ENCODE data around the gene GDF7. TPM values are rescaled to one million over a fixed set of nuclear protein-coding genes. Genes with fewer than 3 reads are reported as not detected.
"Not testable (repeated sequence)": the region's sequence is repeated elsewhere in the genome, so short reads cannot be mapped to it uniquely, and the experiment has no call there.

Gene GDF7
- total RNA-seq, 1 donor = 0.31 TPM

GRCh38 chr2:20704886-20705285 is 37.9 kb downstream of the GDF7 start:
- Histone ChIP-seq H3K27me3 (ENCODE audit: insufficient read depth, low read length) (no peaks in the 10 kb centered on the region), H3K4me3 (ENCODE audit: low read length) (no peak overlapping the region), H3K4me1 (ENCODE audit: insufficient read depth, low read length) (peaks cover 2% of the 10 kb centered on the region), H3K9me3 (ENCODE audit: low read depth, low read length) (no peaks in the 10 kb centered on the region)

- no peaks in the 10 kb centered on the region for H3K27me3 ChIP-seq (ENCODE audit: insufficient read depth, low read length)
- H3K9me3 ChIP-seq (ENCODE audit: low read depth, low read length) = no peaks in the 10 kb centered on the region
- H3K4me1 ChIP-seq (ENCODE audit: insufficient read depth, low read length) = no peaks in the 10 kb centered on the region
- no peak overlapping the region for H3K4me3 ChIP-seq (ENCODE audit: low read length)
Observed at GRCh38 chr2:20706217-20706616, 39.3 kb downstream of the GDF7 start.

GRCh38 chr2:20706786-20707185 is 39.8 kb downstream of the GDF7 start:
- Histone ChIP-seq H3K4me3 (ENCODE audit: low read length) (no peak overlapping the region), H3K9me3 (ENCODE audit: low read depth, low read length) (no peaks in the 10 kb centered on the region), H3K27me3 (ENCODE audit: insufficient read depth, low read length) (no peaks in the 10 kb centered on the region), H3K4me1 (ENCODE audit: insufficient read depth, low read length) (no peaks in the 10 kb centered on the region)

- Histone ChIP-seq H3K27me3 (ENCODE audit: insufficient read depth, low read length) (no peaks in the 10 kb centered on the region), H3K4me1 (ENCODE audit: insufficient read depth, low read length) (no peaks in the 10 kb centered on the region), H3K9me3 (ENCODE audit: low read depth, low read length) (no peaks in the 10 kb centered on the region), H3K4me3 (ENCODE audit: low read length) (no peak overlapping the region)
Observed at GRCh38 chr2:20707601-20708000, 40.7 kb downstream of the GDF7 start.

- H3K4me3 ChIP-seq (ENCODE audit: low read length); H3K27me3 ChIP-seq (ENCODE audit: insufficient read depth, low read length); H3K4me1 ChIP-seq (ENCODE audit: insufficient read depth, low read length); H3K9me3 ChIP-seq (ENCODE audit: low read depth, low read length): not testable (repeated sequence)
Observed at GRCh38 chr2:20711641-20712040, 44.7 kb downstream of the GDF7 start.

- not testable (repeated sequence) for H3K4me3 ChIP-seq (ENCODE audit: low read length); H3K9me3 ChIP-seq (ENCODE audit: low read depth, low read length); H3K4me1 ChIP-seq (ENCODE audit: insufficient read depth, low read length); H3K27me3 ChIP-seq (ENCODE audit: insufficient read depth, low read length)
Observed at GRCh38 chr2:20713585-20713984, 46.6 kb downstream of the GDF7 start.

GRCh38 chr2:20714412-20714811 is 47.5 kb downstream of the GDF7 start:
- H3K9me3 ChIP-seq (ENCODE audit: low read depth, low read length) = peaks cover 11% of the 10 kb centered on the region
- H3K4me1 ChIP-seq (ENCODE audit: insufficient read depth, low read length); H3K27me3 ChIP-seq (ENCODE audit: insufficient read depth, low read length); H3K4me3 ChIP-seq (ENCODE audit: low read length): not testable (repeated sequence)

- not testable (repeated sequence) for H3K4me1 ChIP-seq (ENCODE audit: insufficient read depth, low read length); H3K27me3 ChIP-seq (ENCODE audit: insufficient read depth, low read length); H3K4me3 ChIP-seq (ENCODE audit: low read length)
- H3K9me3 ChIP-seq (ENCODE audit: low read depth, low read length) = peaks cover 11% of the 10 kb centered on the region
Observed at GRCh38 chr2:20716164-20716563, 49.2 kb downstream of the GDF7 start.

GRCh38 chr2:20717641-20718040 is 50.7 kb downstream of the GDF7 start:
- H3K4me1 ChIP-seq (ENCODE audit: insufficient read depth, low read length) = no peaks in the 10 kb centered on the region
- H3K4me3 ChIP-seq (ENCODE audit: low read length) = no peak overlapping the region
- H3K9me3 ChIP-seq (ENCODE audit: low read depth, low read length) = peaks cover 11% of the 10 kb centered on the region
- H3K27me3 ChIP-seq (ENCODE audit: insufficient read depth, low read length) = no peaks in the 10 kb centered on the region

GRCh38 chr2:20722592-20723240 is 55.8 kb downstream of the GDF7 start:
- no peak overlapping the region for H3K4me3 ChIP-seq (ENCODE audit: low read length)
- H3K9me3 ChIP-seq (ENCODE audit: low read depth, low read length) = peaks cover 10% of the 10 kb centered on the region
- peaks cover under 1% of the 10 kb centered on the region for H3K4me1 ChIP-seq (ENCODE audit: insufficient read depth, low read length)

GRCh38 chr2:20723543-20723942 is 56.6 kb downstream of the GDF7 start:
- Histone ChIP-seq H3K4me1 (ENCODE audit: insufficient read depth, low read length) (peaks cover 9% of the 10 kb centered on the region), H3K27me3 (ENCODE audit: insufficient read depth, low read length) (no peaks in the 10 kb centered on the region), H3K9me3 (ENCODE audit: low read depth, low read length) (peaks cover 2% of the 10 kb centered on the region), H3K4me3 (ENCODE audit: low read length) (no peak overlapping the region)

More at GRCh38 chr2:20722592-20723240, 55.8 kb downstream of the GDF7 start:
- H3K27me3 ChIP-seq (ENCODE audit: insufficient read depth, low read length) = no peaks in the 10 kb centered on the region

- H3K27me3 ChIP-seq (ENCODE audit: insufficient read depth, low read length) = no peaks in the 10 kb centered on the region
- no peak overlapping the region for H3K4me3 ChIP-seq (ENCODE audit: low read length)
- no peaks in the 10 kb centered on the region for H3K9me3 ChIP-seq (ENCODE audit: low read depth, low read length)
- peaks cover 9% of the 10 kb centered on the region for H3K4me1 ChIP-seq (ENCODE audit: insufficient read depth, low read length)
Observed at GRCh38 chr2:20724500-20725053, 57.6 kb downstream of the GDF7 start.

GRCh38 chr2:20725782-20726181 is 58.8 kb downstream of the GDF7 start:
- Histone ChIP-seq H3K4me3 (ENCODE audit: low read length) (no peak overlapping the region), H3K27me3 (ENCODE audit: insufficient read depth, low read length) (no peaks in the 10 kb centered on the region), H3K4me1 (ENCODE audit: insufficient read depth, low read length) (peaks cover 9% of the 10 kb centered on the region), H3K9me3 (ENCODE audit: low read depth, low read length) (no peaks in the 10 kb centered on the region)

GRCh38 chr2:20726913-20727312 is 60.0 kb downstream of the GDF7 start:
- H3K27me3 ChIP-seq (ENCODE audit: insufficient read depth, low read length) = no peaks in the 10 kb centered on the region
- no peak overlapping the region for H3K4me3 ChIP-seq (ENCODE audit: low read length)
- peaks cover 9% of the 10 kb centered on the region for H3K4me1 ChIP-seq (ENCODE audit: insufficient read depth, low read length)
- no peaks in the 10 kb centered on the region for H3K9me3 ChIP-seq (ENCODE audit: low read depth, low read length)

GRCh38 chr2:20728114-20728758 is 61.3 kb downstream of the GDF7 start:
- no peaks in the 10 kb centered on the region for H3K27me3 ChIP-seq (ENCODE audit: insufficient read depth, low read length)
- H3K9me3 ChIP-seq (ENCODE audit: low read depth, low read length) = no peaks in the 10 kb centered on the region
- no peak overlapping the region for H3K4me3 ChIP-seq (ENCODE audit: low read length)
- peaks cover 9% of the 10 kb centered on the region for H3K4me1 ChIP-seq (ENCODE audit: insufficient read depth, low read length)

All from mononuclear cell (primary cell).